HCT116 (cell line): ENCODE results near the gene CUL9.

Experiments used
- CTCF ChIP-seq, 3 experiments: fragments of 200-600 bp in 1 of 3; sonication (generic) in 1 of 3; IDR thresholded peaks in 2 of 3; conservative IDR thresholded peaks in 1 of 3; 2 replicates each; pipeline ENCODE4 v1.5.1; 2012 to 2017; ENCODE audit warnings: low read depth in 2 of 3, low read length in 2 of 3, antibody characterized with exemption in 1 of 3, borderline replicate concordance in 1 of 3, control low read depth in 1 of 3, mild to moderate bottlenecking in 1 of 3, mixed read lengths in 1 of 3, mixed run types in 1 of 3, moderate library complexity in 1 of 3; ENCODE audit not compliant: insufficient read depth in 1 of 3
- EZH2phosphoT487 ChIP-seq: fragments of 200-600 bp; IDR thresholded peaks from 2 replicates; pipeline ENCODE4 v1.6.1; 2018; ENCODE audit warnings: antibody characterized with exemption, borderline replicate concordance
- POLR2A ChIP-seq: IDR thresholded peaks from 2 replicates; pipeline ENCODE4 v1.7.0; 2011; ENCODE audit warnings: borderline replicate concordance; ENCODE audit not compliant: insufficient read depth, insufficient read length; ENCODE audit errors: extremely low read depth
- POLR2AphosphoS5 ChIP-seq: IDR thresholded peaks from 2 replicates; pipeline ENCODE4 v1.6.1; 2011; ENCODE audit warnings: mild to moderate bottlenecking, low read depth, low read length, moderate library complexity
- RAD21 ChIP-seq: IDR thresholded peaks from 2 replicates; pipeline ENCODE4 v1.6.1; 2012; ENCODE audit warnings: low read depth, mild to moderate bottlenecking
- REST ChIP-seq: IDR thresholded peaks from 2 replicates; pipeline ENCODE4 v1.6.1; 2012; ENCODE audit warnings: low read depth
- SRF ChIP-seq: IDR thresholded peaks from 2 replicates; pipeline ENCODE4 v1.6.1; 2012; ENCODE audit warnings: low read depth
- YY1 ChIP-seq: IDR thresholded peaks from 2 replicates; pipeline ENCODE4 v1.6.1; 2011; ENCODE audit warnings: low read length, low read depth, moderate library complexity, mild to moderate bottlenecking; ENCODE audit not compliant: insufficient replicate concordance; ENCODE audit errors: extremely low read depth

- TF ChIP-seq EZH2phosphoT487 (no peak), CTCF (IDR thresholded peaks at IDR 0.05 in 2 of 3, conservative IDR thresholded peaks at IDR 0.05 in 1 of 3; ENCODE audit: borderline replicate concordance in 1 of 3, insufficient read depth in 1 of 3, low read depth in 2 of 3, low read length in 2 of 3) (no peak), SRF (no peak), POLR2AphosphoS5 (no peak), RAD21 (no peak), POLR2A (no peak), REST (no peak), YY1 (no peak)
Measured at GRCh38 chr6:43262780-43263313, 80.9 kb downstream of the CUL9 start.
